Type B pancreatic cell (in vitro differentiated cells): Measurements from ENCODE around the gene ITPR2. TPM values are rescaled to one million over a fixed set of nuclear protein-coding genes. Genes with fewer than 3 reads are reported as not detected.

Source experiments
- DNase-seq: peaks from one replicate; pipeline ENCODE4 v3.0.0; 2021; ENCODE audit warnings: mixed read lengths; ENCODE audit not compliant: unreplicated experiment; ENCODE audit errors: extremely low spot score
- H3K27ac Mint-ChIP-seq: 2 replicates; pipeline ENCODE4 v1.8.0; 2021; ENCODE audit warnings: mild to moderate bottlenecking, mixed read lengths
- H3K27me3 Mint-ChIP-seq: 2 replicates; pipeline ENCODE4 v1.8.0; 2021; ENCODE audit warnings: mixed read lengths
- H3K36me3 Mint-ChIP-seq: 2 replicates; pipeline ENCODE4 v1.8.0; 2021; ENCODE audit warnings: mixed read lengths
- H3K4me1 Mint-ChIP-seq: one replicate; pipeline ENCODE4 v1.8.0; 2021; ENCODE audit warnings: mixed read lengths; ENCODE audit not compliant: unreplicated experiment
- H3K4me3 Mint-ChIP-seq: 2 replicates; pipeline ENCODE4 v1.8.0; 2021; ENCODE audit warnings: mild to moderate bottlenecking, mixed read lengths
- H3K9me3 Mint-ChIP-seq: 2 replicates; pipeline ENCODE4 v1.8.0; 2021; ENCODE audit warnings: mixed read lengths
- CTCF ChIP-seq: fragments of 200-600 bp; sonication (generic); conservative IDR thresholded peaks from 2 replicates; pipeline ENCODE4 v1.5.0; 2021; ENCODE audit warnings: antibody characterized with exemption, mild to moderate bottlenecking
- total RNA-seq: library from RNA; stranded (reverse); gene quantifications from 2 replicates; pipeline ENCODE4 v1.2.1, GENCODE V29; 2021; ENCODE audit warnings: low replicate concordance

The ITPR2 gene
- total RNA-seq, 1 donor from 2014 or later, result 33.7 TPM

GRCh38 chr12:26846416-26846815 is 13.4 kb upstream of the ITPR2 start:
- H3K4me3 Mint-ChIP-seq, result no peak overlapping the region
- H3K27me3 Mint-ChIP-seq, result no peaks in the 10 kb centered on the region
- no peak overlapping the region for H3K27ac Mint-ChIP-seq
- TF ChIP-seq CTCF, result no peak
- DNase-seq, result no peak
- no peaks in the 10 kb centered on the region for H3K9me3 Mint-ChIP-seq
- H3K36me3 Mint-ChIP-seq, result no peaks in the 10 kb centered on the region
- H3K4me1 Mint-ChIP-seq, result peaks cover 4% of the 10 kb centered on the region

GRCh38 chr12:26845984-26846383 is 13.0 kb upstream of the ITPR2 start:
- no peaks in the 10 kb centered on the region for H3K36me3 Mint-ChIP-seq
- no peak for DNase-seq
- H3K4me3 Mint-ChIP-seq, result no peak overlapping the region
- H3K4me1 Mint-ChIP-seq, result peaks cover 4% of the 10 kb centered on the region
- no peaks in the 10 kb centered on the region for H3K9me3 Mint-ChIP-seq
- no peak overlapping the region for H3K27ac Mint-ChIP-seq
- TF ChIP-seq CTCF, result no peak
- no peaks in the 10 kb centered on the region for H3K27me3 Mint-ChIP-seq

GRCh38 chr12:26845057-26845666 is 12.2 kb upstream of the ITPR2 start:
- no peak for DNase-seq
- peak; percentile 86 for TF ChIP-seq CTCF
- Mint-ChIP-seq H3K36me3 (no peaks in the 10 kb centered on the region), H3K27ac (no peak overlapping the region), H3K4me1 (peaks cover 4% of the 10 kb centered on the region), H3K27me3 (no peaks in the 10 kb centered on the region), H3K9me3 (no peaks in the 10 kb centered on the region), H3K4me3 (no peak overlapping the region)

GRCh38 chr12:26843311-26843710 is 10.3 kb upstream of the ITPR2 start:
- H3K27ac Mint-ChIP-seq, result no peak overlapping the region
- H3K9me3 Mint-ChIP-seq, result no peaks in the 10 kb centered on the region
- H3K27me3 Mint-ChIP-seq, result no peaks in the 10 kb centered on the region
- no peaks in the 10 kb centered on the region for H3K36me3 Mint-ChIP-seq
- no peak for TF ChIP-seq CTCF
- no peak for DNase-seq
- no peak overlapping the region for H3K4me3 Mint-ChIP-seq
- H3K4me1 Mint-ChIP-seq, result peaks cover 4% of the 10 kb centered on the region

- H3K27ac Mint-ChIP-seq, result no peak overlapping the region
- H3K4me1 Mint-ChIP-seq, result peaks cover 4% of the 10 kb centered on the region
- H3K4me3 Mint-ChIP-seq, result no peak overlapping the region
- H3K27me3 Mint-ChIP-seq, result peaks cover 3% of the 10 kb centered on the region
- peaks cover 3% of the 10 kb centered on the region for H3K9me3 Mint-ChIP-seq
- DNase-seq, result no peak
- TF ChIP-seq CTCF, result no peak
- no peaks in the 10 kb centered on the region for H3K36me3 Mint-ChIP-seq
These were observed 8.1 kb upstream of the ITPR2 start for GRCh38 chr12:26841085-26841484.

- H3K4me1 Mint-ChIP-seq, result no peaks in the 10 kb centered on the region
- DNase-seq, result no peak
- no peak overlapping the region for H3K4me3 Mint-ChIP-seq
- peaks cover 4% of the 10 kb centered on the region for H3K9me3 Mint-ChIP-seq
- peaks cover 6% of the 10 kb centered on the region for H3K27me3 Mint-ChIP-seq
- H3K36me3 Mint-ChIP-seq, result no peaks in the 10 kb centered on the region
- H3K27ac Mint-ChIP-seq, result no peak overlapping the region
- TF ChIP-seq CTCF, result no peak
These were observed 6.5 kb upstream of the ITPR2 start for GRCh38 chr12:26839512-26839911.
